ENCODE data around the gene LIMS4.
"Not testable (repeated sequence)": the region's sequence is repeated elsewhere in the genome, so short reads cannot be mapped to it uniquely, and the experiment has no call there.

Gene LIMS4

GRCh38 chr2:110449127-110449947, 23.3 kb downstream of the LIMS4 start:
- DNase-seq (ENCODE audit: low spot score) = not testable (repeated sequence)

- not testable (repeated sequence) for DNase-seq (ENCODE audit: low spot score)
These were observed 26.0 kb downstream of the LIMS4 start for GRCh38 chr2:110446644-110447043.

- DNase-seq (ENCODE audit: low spot score) = not testable (repeated sequence)
These were observed 29.2 kb downstream of the LIMS4 start for GRCh38 chr2:110443305-110444005.

- DNase-seq (ENCODE audit: low spot score) = not testable (repeated sequence)
These were observed 30.7 kb downstream of the LIMS4 start for GRCh38 chr2:110441905-110442304.

GRCh38 chr2:110434565-110434964, 38.1 kb downstream of the LIMS4 start:
- not testable (repeated sequence) for DNase-seq (ENCODE audit: low spot score)

GRCh38 chr2:110425725-110426124, 46.9 kb downstream of the LIMS4 start:
- DNase-seq (ENCODE audit: low spot score) = not testable (repeated sequence)

GRCh38 chr2:110424421-110424820, 48.2 kb downstream of the LIMS4 start:
- not testable (repeated sequence) for DNase-seq (ENCODE audit: low spot score)

- not testable (repeated sequence) for DNase-seq (ENCODE audit: low spot score)
These were observed 49.0 kb downstream of the LIMS4 start for GRCh38 chr2:110423574-110423962.

- DNase-seq (ENCODE audit: low spot score) = not testable (repeated sequence)
These were observed 49.6 kb downstream of the LIMS4 start for GRCh38 chr2:110422852-110423573.

- DNase-seq (ENCODE audit: low spot score) = not testable (repeated sequence)
These were observed 51.8 kb downstream of the LIMS4 start for GRCh38 chr2:110420641-110421354.

GRCh38 chr2:110407142-110407541, 65.5 kb downstream of the LIMS4 start:
- DNase-seq (ENCODE audit: low spot score) = not testable (repeated sequence)

GRCh38 chr2:110404988-110405387, 67.6 kb downstream of the LIMS4 start:
- not testable (repeated sequence) for DNase-seq (ENCODE audit: low spot score)

GRCh38 chr2:110404246-110404645, 68.4 kb downstream of the LIMS4 start:
- DNase-seq (ENCODE audit: low spot score) = not testable (repeated sequence)

GRCh38 chr2:110401001-110401618, 71.5 kb downstream of the LIMS4 start:
- not testable (repeated sequence) for DNase-seq (ENCODE audit: low spot score)

- DNase-seq (ENCODE audit: low spot score) = not testable (repeated sequence)
These were observed 73.2 kb downstream of the LIMS4 start for GRCh38 chr2:110399378-110399777.

GRCh38 chr2:110395990-110396389, 76.6 kb downstream of the LIMS4 start:
- DNase-seq (ENCODE audit: low spot score) = not testable (repeated sequence)

Measured in cerebellar cortex (tissue), 1 donor.